HepG2 (cell line): ENCODE data around the gene ALDH3B1. TPM values are rescaled to one million over a fixed set of nuclear protein-coding genes. Genes with fewer than 3 reads are reported as not detected.
A peak's percentile ranks its signal among the peaks of the same experiment; 100 is the strongest.

Source experiments
- ATAC-seq: fragments of 200-7000 bp; cut with Tn5 transposase; 3 replicates; pipeline ENCODE4 v1.9.1; 2020; ENCODE audit warnings: mild to moderate bottlenecking, moderate library complexity
- BruUV-seq: library from RNA; stranded (reverse); fragments of 400-500 nt; replicated peaks from 2 replicates; lab custom pipeline; 2021; lab: Mats Ljungman, UMichigan
- CTCF ChIA-PET: fragments of 300-600 bp; formaldehyde crosslinking; extraction: SDS; loops from one replicate; lab custom pipeline; 2021; ENCODE audit warnings: low total read pairs, inconsistent platforms, low intra/inter-chr PET ratio; lab: Yijun Ruan, JAX
- POLR2A ChIA-PET: fragments of 350-600 bp; sonication (Branson Sonifier 250); formaldehyde crosslinking; loops from one replicate; lab custom pipeline; 2020; ENCODE audit warnings: antibody characterized with exemption, inconsistent platforms; lab: Yijun Ruan, JAX
- DNase-seq: peaks from one replicate; pipeline ENCODE4 v3.0.0-alpha.2; 2015; ENCODE audit warnings: low spot score
- FAIRE-seq: peaks from 3 replicates; lab custom pipeline; 2011; peaks lifted over from hg19 to GRCh38; lab: Jason Lieb, UNC
- H2AFZ ChIP-seq: one replicate; pipeline ENCODE4 v1.6.1; 2011; ENCODE audit warnings: low read length, inconsistent platforms
- H3K27ac ChIP-seq: fragments of 300-600 bp; 3 replicates; pipeline ENCODE4 v1.8.0; 2011; ENCODE audit warnings: mixed run types, mild to moderate bottlenecking, mixed read lengths, low read length, inconsistent platforms; ENCODE audit not compliant: insufficient read depth; ENCODE audit errors: extremely low read length
- H3K27me3 ChIP-seq, 2 experiments: fragments of 200-600 bp in 1 of 2; 2 replicates in 1 of 2; 3 replicates in 1 of 2; pipeline versions ENCODE4 v1.6.0 to v1.8.0; 2011; ENCODE audit warnings: low read length in 2 of 2, mild to moderate bottlenecking in 2 of 2, moderate library complexity in 2 of 2, inconsistent platforms in 1 of 2; ENCODE audit not compliant: insufficient read depth in 2 of 2, control insufficient read depth in 1 of 2
- H3K36me3 ChIP-seq, 2 experiments: fragments of 200-600 bp in 1 of 2; replicated peaks in 1 of 2; 2 replicates in 1 of 2; 3 replicates in 1 of 2; pipeline versions ENCODE4 v1.5.1 to v1.8.0; 2011; ENCODE audit warnings: low read length in 2 of 2, inconsistent platforms in 1 of 2; ENCODE audit not compliant: insufficient read depth in 2 of 2, control insufficient read depth in 1 of 2
- H3K4me1 ChIP-seq: 2 replicates; pipeline ENCODE4 v1.5.1; 2012; ENCODE audit warnings: low read length, inconsistent platforms; ENCODE audit not compliant: insufficient read depth
- H3K4me2 ChIP-seq: 2 replicates; pipeline ENCODE4 v1.6.0; 2011; ENCODE audit warnings: low read depth, low read length, inconsistent platforms
- H3K4me3 ChIP-seq, 3 experiments: fragments of 200-600 bp in 1 of 3; sonication (generic), shearing (Covaris generic) in 1 of 3; replicated peaks in 1 of 3; 2 replicates each; pipeline ENCODE4 v1.5.1; 2011 to 2016; ENCODE audit warnings: low read length in 3 of 3, inconsistent platforms in 2 of 3, low read depth in 2 of 3, mild to moderate bottlenecking in 2 of 3, control low read depth in 1 of 3, mixed read lengths in 1 of 3; ENCODE audit not compliant: insufficient read depth in 1 of 3
- H3K79me2 ChIP-seq: one replicate; pipeline ENCODE4 v1.6.1; 2011; ENCODE audit warnings: low read length, inconsistent platforms; ENCODE audit not compliant: insufficient read depth
- H3K9ac ChIP-seq: 2 replicates; pipeline ENCODE4 v1.6.0; 2011; ENCODE audit warnings: mild to moderate bottlenecking, low read depth, low read length, inconsistent platforms; ENCODE audit not compliant: insufficient read depth
- H3K9me3 ChIP-seq: 2 replicates; pipeline ENCODE4 v1.5.1; 2012; ENCODE audit warnings: mild to moderate bottlenecking, low read length
- H4K20me1 ChIP-seq: 2 replicates; pipeline ENCODE4 v1.6.0; 2011; ENCODE audit warnings: inconsistent platforms, mild to moderate bottlenecking, low read length, moderate library complexity; ENCODE audit not compliant: insufficient read depth
- ELF4 ChIP-seq: sonication (generic); formaldehyde crosslinking; IDR thresholded peaks from 2 replicates; pipeline ENCODE4 v1.5.0; 2020; ENCODE audit warnings: missing genetic modification reagents, mild to moderate bottlenecking, moderate library complexity, borderline replicate concordance
- FOSL2 ChIP-seq: sonication (generic); formaldehyde crosslinking; IDR thresholded peaks from 2 replicates; pipeline ENCODE4 v1.4.0; 2020; ENCODE audit warnings: missing genetic modification reagents
- MAFG ChIP-seq: sonication (generic); formaldehyde crosslinking; IDR thresholded peaks from 2 replicates; pipeline ENCODE4 v1.5.1; 2020; ENCODE audit warnings: mild to moderate bottlenecking, missing genetic modification reagents
- MXD4 ChIP-seq: IDR thresholded peaks from 2 replicates; pipeline ENCODE4 v1.6.1; 2016; ENCODE audit warnings: mild to moderate bottlenecking, missing biosample characterization, missing genetic modification reagents
- NR2F6 ChIP-seq, 2 experiments: IDR thresholded peaks; 2 replicates each; pipeline ENCODE4 v1.6.1; 2016; ENCODE audit warnings: antibody characterized with exemption in 1 of 2, mild to moderate bottlenecking in 1 of 2
- PRMT3 ChIP-seq: sonication (generic); formaldehyde crosslinking; IDR thresholded peaks from 2 replicates; pipeline ENCODE4 v1.8.1; 2022; ENCODE audit warnings: low read depth, mild to moderate bottlenecking, moderate library complexity, missing genetic modification reagents, borderline replicate concordance
- RAD21 ChIP-seq: fragments of 450-650 bp; formaldehyde crosslinking; IDR thresholded peaks from 2 replicates; pipeline ENCODE4 v1.5.0; 2020; ENCODE audit warnings: mild to moderate bottlenecking
- ZMYM3 ChIP-seq: sonication (generic); formaldehyde crosslinking; IDR thresholded peaks from 2 replicates; pipeline ENCODE4 v1.5.1; 2020; ENCODE audit warnings: mild to moderate bottlenecking, missing genetic modification reagents
- ZNF350 ChIP-seq: sonication (generic); formaldehyde crosslinking; IDR thresholded peaks from 2 replicates; pipeline ENCODE4 v1.4.0; 2020; ENCODE audit warnings: mild to moderate bottlenecking, low read depth, missing genetic modification reagents, borderline replicate concordance
- ZNF558 ChIP-seq: sonication (generic); formaldehyde crosslinking; IDR thresholded peaks from 2 replicates; pipeline ENCODE4 v1.9.0; 2022; ENCODE audit warnings: mild to moderate bottlenecking, missing genetic modification reagents, borderline replicate concordance
- ZNF605 ChIP-seq: sonication (generic); formaldehyde crosslinking; IDR thresholded peaks from 2 replicates; pipeline ENCODE4 v1.8.0; 2022; ENCODE audit warnings: mild to moderate bottlenecking, missing genetic modification reagents
- WGBS: methylation state at CpG from one replicate; pipeline ENCODE4 v1.1.6; 2017; ENCODE audit warnings: low lambda C conversion rate; 5-methylcytosine and 5-hydroxymethylcytosine counted together
- in situ Hi-C: cut with HindIII; loops from 2 replicates; pipeline ENCODE4 v1.10.0; 2017; ENCODE audit warnings: low pct_unique_long_range_greater_than_20kb; ENCODE audit not compliant: extremely low pct_ligation_motif_present
- intact Hi-C: fragments of 100-400 bp; cut with micrococcal nuclease; formaldehyde crosslinking; loops from one replicate; pipeline ENCODE4 v1.10.0; 2022; ENCODE audit not compliant: unreplicated experiment
- polyA plus RNA-seq, 8 experiments: library from polyadenylated mRNA; depleted of rRNA in 3 of 8; stranded (reverse) in 7 of 8; unstranded in 1 of 8; fragments of >200 nt; fragmentation: Illumina TruSeq in 4 of 8; extraction: Trizol in 4 of 8; gene quantifications; 2 replicates each; pipeline versions ENCODE4 v1.2.1 to v1.2.3, GENCODE V29; 2011 to 2016; ENCODE audit warnings: low read depth in 4 of 8, missing spikeins in 1 of 8, mixed read lengths in 1 of 8; ENCODE audit not compliant: insufficient read depth in 1 of 8
- total RNA-seq, 5 experiments: library from RNA; depleted of rRNA; stranded (reverse); fragments of >200 nt; fragmentation: Illumina TruSeq; extraction: Trizol; gene quantifications; 2 replicates each; pipeline ENCODE4 v1.2.3, GENCODE V29; 2016; ENCODE audit warnings: low read depth in 1 of 5
- TF ChIP-seq, protein P1 (sequence below): sonication (generic); formaldehyde crosslinking; IDR thresholded peaks from 2 replicates; pipeline ENCODE4; 2020; ENCODE audit warnings: missing genetic modification reagents, mild to moderate bottlenecking, borderline replicate concordance
- TF ChIP-seq, protein P2 (sequence below): sonication (generic); formaldehyde crosslinking; IDR thresholded peaks from 2 replicates; pipeline ENCODE4 v1.5.1; 2020; ENCODE audit warnings: missing genetic modification reagents, mild to moderate bottlenecking, borderline replicate concordance
- TF ChIP-seq, protein P3 (sequence below): sonication (generic); formaldehyde crosslinking; IDR thresholded peaks from 2 replicates; pipeline ENCODE4 v1.4.0; 2020; ENCODE audit warnings: missing genetic modification reagents

The ALDH3B1 gene
- total and polyA plus RNA-seq, 2 of the 13 experiments (the other 11 are each of a cell fraction or from before 2014, with no cell fraction given) = 4.0 to 6.7 TPM

DNA sequence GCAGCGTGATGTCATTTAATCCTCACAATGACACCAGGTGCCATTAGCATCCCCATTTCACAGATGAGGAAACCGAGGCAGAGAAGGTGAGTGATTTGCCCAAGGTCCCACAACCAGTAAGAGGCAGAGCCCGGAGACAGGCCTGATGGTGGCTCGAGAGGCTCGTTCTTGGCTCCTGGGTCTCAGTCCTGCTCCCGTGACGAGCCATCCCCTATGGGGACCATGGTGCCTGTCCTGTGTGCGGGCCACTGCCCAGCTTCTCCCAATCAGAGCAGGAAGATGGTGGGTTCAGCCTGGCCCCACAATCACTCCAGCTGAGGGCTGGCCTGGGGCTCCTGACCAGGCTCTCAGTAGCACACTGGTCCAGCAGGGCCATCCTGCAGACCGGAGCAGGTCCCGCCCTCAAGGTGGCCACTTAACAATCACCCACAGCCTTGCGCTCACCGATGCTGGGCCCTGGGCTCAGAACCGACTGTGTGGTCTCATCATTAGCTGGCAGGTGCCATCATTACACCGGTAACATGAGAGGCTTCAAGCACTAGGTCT is 3.6 kb downstream of the ALDH3B1 start (continued):
- 0 out of 2 replicates have a peak, but pooled peaks have one; percentile 21 for TF ChIP-seq ZNF605 (CRISPR knock-in tag)
- TF ChIP-seq PRMT3 (CRISPR knock-in tag) = 0 out of 2 replicates have a peak, but pooled peaks have one; percentile 14
- TF ChIP-seq RAD21 = 0 out of 2 replicates have a peak, but pooled peaks have one; percentile 12
- no peak for TF ChIP-seq ZNF558 (CRISPR knock-in tag)
- no peak for TF ChIP-seq ELF4
- TF ChIP-seq, all 625 proteins: peak for 19

DNA sequence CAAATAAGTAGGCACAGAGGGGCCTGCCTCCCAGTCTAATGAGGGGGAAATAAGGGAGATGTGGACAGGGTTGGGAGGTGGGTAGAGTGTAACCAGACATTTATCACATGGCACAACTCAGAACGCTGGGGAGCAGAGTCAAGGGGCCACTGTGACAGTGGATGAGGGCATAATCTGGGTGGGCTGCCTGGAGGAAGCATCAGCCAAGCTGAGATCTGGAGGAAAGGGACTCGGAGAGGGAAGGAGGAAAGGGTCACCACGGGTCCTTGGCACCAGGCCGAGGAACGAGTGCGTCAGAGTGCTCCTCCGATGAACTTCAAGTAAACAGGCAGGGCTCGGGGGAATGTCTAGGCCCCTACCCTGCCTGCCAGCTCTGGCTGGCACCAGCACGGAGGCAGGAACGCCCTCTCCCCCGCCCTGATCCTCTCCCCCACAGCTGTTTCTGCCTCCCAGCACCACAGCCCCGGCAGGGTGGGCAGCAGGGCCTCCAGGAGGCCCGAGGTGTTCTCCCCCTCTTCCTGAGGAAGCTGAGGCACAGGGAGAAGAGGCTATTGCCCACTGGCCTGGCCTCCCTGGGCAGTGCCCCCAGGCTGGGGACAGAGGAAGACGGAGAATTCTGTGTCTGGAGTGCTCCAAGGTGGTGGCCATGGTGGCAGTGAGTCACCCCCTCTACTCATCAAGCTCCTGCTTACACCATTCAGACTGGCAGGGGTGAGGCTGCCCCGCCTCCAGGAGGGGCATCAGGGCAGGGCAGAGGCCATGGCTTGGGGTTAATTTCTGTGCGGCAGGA is 4.2 kb downstream of the ALDH3B1 start:
- DNase-seq (no peak), FAIRE-seq (no peak), ATAC-seq (no peak)
- peak overlapping the region; percentile 56 for H3K9ac ChIP-seq
- H3K27ac ChIP-seq = peak overlapping the region; percentile 74
- CTCF ChIA-PET = no interaction called here
- H3K4me2 ChIP-seq = 0 out of 2 replicates have a peak overlapping the region, but pooled peaks have one; percentile 2
- intact Hi-C loops = no loop called here
- H3K4me1 ChIP-seq = peaks cover 93% of the 10 kb centered on the region
- no peaks in the 10 kb centered on the region for H4K20me1 ChIP-seq
- POLR2A ChIA-PET = no interaction called here
- no peaks in the 10 kb centered on the region for H3K27me3 ChIP-seq
- WGBS = 80% methylated on average over 10 of the region's 16 CpGs
- no TSS peak for BruUV-seq
- H3K4me3 ChIP-seq = no peak overlapping the region
- H3K9me3 ChIP-seq = no peaks in the 10 kb centered on the region
- H3K79me2 ChIP-seq = no peaks in the 10 kb centered on the region
- no peaks in the 10 kb centered on the region for H3K36me3 ChIP-seq
- no peak overlapping the region for H2AFZ ChIP-seq
- in situ Hi-C loops = no loop called here
- TF ChIP-seq, protein P1, sequence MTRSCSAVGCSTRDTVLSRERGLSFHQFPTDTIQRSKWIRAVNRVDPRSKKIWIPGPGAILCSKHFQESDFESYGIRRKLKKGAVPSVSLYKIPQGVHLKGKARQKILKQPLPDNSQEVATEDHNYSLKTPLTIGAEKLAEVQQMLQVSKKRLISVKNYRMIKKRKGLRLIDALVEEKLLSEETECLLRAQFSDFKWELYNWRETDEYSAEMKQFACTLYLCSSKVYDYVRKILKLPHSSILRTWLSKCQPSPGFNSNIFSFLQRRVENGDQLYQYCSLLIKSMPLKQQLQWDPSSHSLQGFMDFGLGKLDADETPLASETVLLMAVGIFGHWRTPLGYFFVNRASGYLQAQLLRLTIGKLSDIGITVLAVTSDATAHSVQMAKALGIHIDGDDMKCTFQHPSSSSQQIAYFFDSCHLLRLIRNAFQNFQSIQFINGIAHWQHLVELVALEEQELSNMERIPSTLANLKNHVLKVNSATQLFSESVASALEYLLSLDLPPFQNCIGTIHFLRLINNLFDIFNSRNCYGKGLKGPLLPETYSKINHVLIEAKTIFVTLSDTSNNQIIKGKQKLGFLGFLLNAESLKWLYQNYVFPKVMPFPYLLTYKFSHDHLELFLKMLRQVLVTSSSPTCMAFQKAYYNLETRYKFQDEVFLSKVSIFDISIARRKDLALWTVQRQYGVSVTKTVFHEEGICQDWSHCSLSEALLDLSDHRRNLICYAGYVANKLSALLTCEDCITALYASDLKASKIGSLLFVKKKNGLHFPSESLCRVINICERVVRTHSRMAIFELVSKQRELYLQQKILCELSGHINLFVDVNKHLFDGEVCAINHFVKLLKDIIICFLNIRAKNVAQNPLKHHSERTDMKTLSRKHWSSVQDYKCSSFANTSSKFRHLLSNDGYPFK (CRISPR knock-in tag) = no peak
- TF ChIP-seq FOSL2 (CRISPR knock-in tag) = peak; percentile 65
- no peak for TF ChIP-seq MXD4 (CRISPR knock-in tag)
- TF ChIP-seq ZMYM3 (CRISPR knock-in tag) = peak; percentile 20; the same call in 1 of the 2 replicates
- TF ChIP-seq, protein P2, sequence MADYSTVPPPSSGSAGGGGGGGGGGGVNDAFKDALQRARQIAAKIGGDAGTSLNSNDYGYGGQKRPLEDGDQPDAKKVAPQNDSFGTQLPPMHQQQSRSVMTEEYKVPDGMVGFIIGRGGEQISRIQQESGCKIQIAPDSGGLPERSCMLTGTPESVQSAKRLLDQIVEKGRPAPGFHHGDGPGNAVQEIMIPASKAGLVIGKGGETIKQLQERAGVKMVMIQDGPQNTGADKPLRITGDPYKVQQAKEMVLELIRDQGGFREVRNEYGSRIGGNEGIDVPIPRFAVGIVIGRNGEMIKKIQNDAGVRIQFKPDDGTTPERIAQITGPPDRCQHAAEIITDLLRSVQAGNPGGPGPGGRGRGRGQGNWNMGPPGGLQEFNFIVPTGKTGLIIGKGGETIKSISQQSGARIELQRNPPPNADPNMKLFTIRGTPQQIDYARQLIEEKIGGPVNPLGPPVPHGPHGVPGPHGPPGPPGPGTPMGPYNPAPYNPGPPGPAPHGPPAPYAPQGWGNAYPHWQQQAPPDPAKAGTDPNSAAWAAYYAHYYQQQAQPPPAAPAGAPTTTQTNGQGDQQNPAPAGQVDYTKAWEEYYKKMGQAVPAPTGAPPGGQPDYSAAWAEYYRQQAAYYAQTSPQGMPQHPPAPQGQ = no peak
- TF ChIP-seq, protein P3, sequence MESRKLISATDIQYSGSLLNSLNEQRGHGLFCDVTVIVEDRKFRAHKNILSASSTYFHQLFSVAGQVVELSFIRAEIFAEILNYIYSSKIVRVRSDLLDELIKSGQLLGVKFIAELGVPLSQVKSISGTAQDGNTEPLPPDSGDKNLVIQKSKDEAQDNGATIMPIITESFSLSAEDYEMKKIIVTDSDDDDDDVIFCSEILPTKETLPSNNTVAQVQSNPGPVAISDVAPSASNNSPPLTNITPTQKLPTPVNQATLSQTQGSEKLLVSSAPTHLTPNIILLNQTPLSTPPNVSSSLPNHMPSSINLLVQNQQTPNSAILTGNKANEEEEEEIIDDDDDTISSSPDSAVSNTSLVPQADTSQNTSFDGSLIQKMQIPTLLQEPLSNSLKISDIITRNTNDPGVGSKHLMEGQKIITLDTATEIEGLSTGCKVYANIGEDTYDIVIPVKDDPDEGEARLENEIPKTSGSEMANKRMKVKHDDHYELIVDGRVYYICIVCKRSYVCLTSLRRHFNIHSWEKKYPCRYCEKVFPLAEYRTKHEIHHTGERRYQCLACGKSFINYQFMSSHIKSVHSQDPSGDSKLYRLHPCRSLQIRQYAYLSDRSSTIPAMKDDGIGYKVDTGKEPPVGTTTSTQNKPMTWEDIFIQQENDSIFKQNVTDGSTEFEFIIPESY (CRISPR knock-in tag) = peak; percentile 95
- TF ChIP-seq MAFG (CRISPR knock-in tag) = no peak
- TF ChIP-seq ZNF350 (CRISPR knock-in tag) = no peak
- TF ChIP-seq NR2F6 (IDR thresholded peaks at IDR 0.05) = no peak
- TF ChIP-seq NR2F6 (CRISPR knock-in tag; IDR thresholded peaks at IDR 0.05) = 0 out of 2 replicates have a peak, but pooled peaks have one; percentile 16
